ENCODE results near the gene PNPLA7. TPM values are rescaled to one million over a fixed set of nuclear protein-coding genes. Genes with fewer than 3 reads are reported as not detected.

PNPLA7 gene
- total RNA-seq, 1 donor from 2014 or later = 9.0 TPM

DNA sequence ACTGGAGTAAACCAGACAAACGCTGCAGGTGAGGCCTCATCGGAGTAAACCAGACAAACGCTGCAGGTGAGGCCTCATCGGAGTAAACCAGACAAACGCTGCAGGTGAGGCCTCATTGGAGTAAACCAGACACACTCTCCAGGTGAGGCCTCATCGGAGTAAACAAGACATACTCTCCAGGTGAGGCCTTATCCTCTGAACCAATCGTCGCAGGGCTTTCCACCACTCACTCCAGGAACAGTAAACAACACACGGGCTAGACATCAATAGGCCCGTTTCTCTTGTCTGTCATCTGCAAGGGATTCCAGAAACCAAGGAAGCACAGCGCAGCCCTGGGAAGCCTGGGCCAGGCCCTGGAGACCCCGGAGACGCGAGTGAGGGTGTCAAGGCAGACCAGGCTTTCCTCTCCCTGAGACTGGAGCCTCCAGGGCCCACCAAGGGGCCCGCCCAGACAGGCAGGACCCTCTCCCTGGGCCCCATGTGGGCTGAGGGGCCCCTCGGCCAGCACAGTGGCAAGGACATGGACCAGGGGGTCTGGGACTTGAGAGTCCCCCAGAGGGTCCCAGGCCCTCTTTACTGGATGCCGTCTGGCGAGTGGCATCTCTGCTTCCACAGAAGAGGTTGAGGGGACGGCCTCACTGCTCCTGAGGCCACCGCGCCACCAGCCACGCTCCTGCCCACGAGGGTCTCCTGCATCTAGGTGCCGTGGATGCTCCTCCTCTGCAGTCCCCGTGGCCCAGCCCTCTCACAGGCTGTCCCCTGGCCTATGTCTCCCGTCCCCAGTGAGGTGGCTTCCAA lies 64.7 kb downstream of the PNPLA7 start:
- peaks cover 4% of the 10 kb centered on the region for H3K36me3 ChIP-seq
- no peak overlapping the region for H3K4me3 ChIP-seq
- peaks cover 7% of the 10 kb centered on the region for H3K4me1 ChIP-seq
- TF ChIP-seq, protein P1, sequence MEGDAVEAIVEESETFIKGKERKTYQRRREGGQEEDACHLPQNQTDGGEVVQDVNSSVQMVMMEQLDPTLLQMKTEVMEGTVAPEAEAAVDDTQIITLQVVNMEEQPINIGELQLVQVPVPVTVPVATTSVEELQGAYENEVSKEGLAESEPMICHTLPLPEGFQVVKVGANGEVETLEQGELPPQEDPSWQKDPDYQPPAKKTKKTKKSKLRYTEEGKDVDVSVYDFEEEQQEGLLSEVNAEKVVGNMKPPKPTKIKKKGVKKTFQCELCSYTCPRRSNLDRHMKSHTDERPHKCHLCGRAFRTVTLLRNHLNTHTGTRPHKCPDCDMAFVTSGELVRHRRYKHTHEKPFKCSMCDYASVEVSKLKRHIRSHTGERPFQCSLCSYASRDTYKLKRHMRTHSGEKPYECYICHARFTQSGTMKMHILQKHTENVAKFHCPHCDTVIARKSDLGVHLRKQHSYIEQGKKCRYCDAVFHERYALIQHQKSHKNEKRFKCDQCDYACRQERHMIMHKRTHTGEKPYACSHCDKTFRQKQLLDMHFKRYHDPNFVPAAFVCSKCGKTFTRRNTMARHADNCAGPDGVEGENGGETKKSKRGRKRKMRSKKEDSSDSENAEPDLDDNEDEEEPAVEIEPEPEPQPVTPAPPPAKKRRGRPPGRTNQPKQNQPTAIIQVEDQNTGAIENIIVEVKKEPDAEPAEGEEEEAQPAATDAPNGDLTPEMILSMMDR (IDR thresholded peaks at IDR 0.05; ENCODE audit: borderline replicate concordance) = no peak
- no peak overlapping the region for H3K27ac ChIP-seq (replicated peaks)
- no peaks in the 10 kb centered on the region for H3K27me3 ChIP-seq (ENCODE audit: low read depth)
- H3K9me3 ChIP-seq (replicated peaks) = no peaks in the 10 kb centered on the region
- intact Hi-C loops (cut with micrococcal nuclease) = no loop called here
- no peak for DNase-seq

DNA sequence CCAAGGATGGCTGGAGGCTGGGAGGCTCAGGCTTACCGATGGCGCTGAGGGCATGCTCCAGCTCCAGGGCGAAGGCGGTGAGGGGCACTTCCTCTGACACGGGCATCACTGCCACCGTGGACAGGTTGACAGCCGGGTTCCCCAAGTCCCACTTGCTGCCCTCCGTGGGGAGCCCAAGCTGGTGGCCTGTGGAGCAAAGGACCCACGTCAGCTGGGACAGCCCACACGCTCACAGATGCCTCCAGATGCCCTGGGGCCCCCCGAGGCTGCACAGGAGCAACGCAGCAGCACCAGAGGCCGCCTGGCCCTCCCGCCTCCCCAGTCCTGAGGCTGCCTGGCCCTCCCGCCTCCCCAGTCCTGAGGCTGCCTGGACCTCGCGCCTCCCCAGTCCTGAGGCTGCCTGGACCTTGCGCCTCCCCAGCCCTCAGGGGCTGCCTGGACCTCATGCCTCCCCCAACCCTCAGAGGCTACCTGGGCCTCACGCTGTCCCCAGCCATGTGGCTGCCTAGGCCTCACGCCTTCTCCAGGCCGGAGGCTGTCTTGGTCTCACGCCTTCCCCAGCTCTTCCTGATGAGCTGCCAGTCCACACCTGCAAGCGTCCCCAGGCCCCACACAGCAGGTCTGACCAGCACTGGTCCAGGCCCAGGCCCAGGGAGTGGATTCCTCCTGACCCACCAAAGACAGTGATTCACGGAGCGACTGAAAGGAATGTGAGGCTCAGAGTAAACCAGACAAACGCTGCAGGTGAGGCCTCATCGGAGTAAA lies 65.5 kb downstream of the PNPLA7 start:
- no peaks in the 10 kb centered on the region for H3K9me3 ChIP-seq (replicated peaks)
- no peak overlapping the region for H3K27ac ChIP-seq (replicated peaks)
- no peaks in the 10 kb centered on the region for H3K36me3 ChIP-seq
- DNase-seq = no peak
- H3K4me3 ChIP-seq = no peak overlapping the region
- H3K4me1 ChIP-seq = peaks cover 7% of the 10 kb centered on the region
- TF ChIP-seq, protein P1 (IDR thresholded peaks at IDR 0.05; ENCODE audit: borderline replicate concordance) = no peak
- intact Hi-C loops (cut with micrococcal nuclease) = no loop called here
- H3K27me3 ChIP-seq (ENCODE audit: low read depth) = no peaks in the 10 kb centered on the region

- H3K27ac ChIP-seq (replicated peaks) = no peak overlapping the region
- no peaks in the 10 kb centered on the region for H3K9me3 ChIP-seq (replicated peaks)
- no peaks in the 10 kb centered on the region for H3K36me3 ChIP-seq
- intact Hi-C loops (cut with micrococcal nuclease) = no loop called here
- peaks cover 7% of the 10 kb centered on the region for H3K4me1 ChIP-seq
- DNase-seq = no peak
- TF ChIP-seq, protein P1 (IDR thresholded peaks at IDR 0.05; ENCODE audit: borderline replicate concordance) = no peak
- no peaks in the 10 kb centered on the region for H3K27me3 ChIP-seq (ENCODE audit: low read depth)
- no peak overlapping the region for H3K4me3 ChIP-seq
These were observed 68.0 kb downstream of the PNPLA7 start for GRCh38 chr9:137482094-137482781.

DNA sequence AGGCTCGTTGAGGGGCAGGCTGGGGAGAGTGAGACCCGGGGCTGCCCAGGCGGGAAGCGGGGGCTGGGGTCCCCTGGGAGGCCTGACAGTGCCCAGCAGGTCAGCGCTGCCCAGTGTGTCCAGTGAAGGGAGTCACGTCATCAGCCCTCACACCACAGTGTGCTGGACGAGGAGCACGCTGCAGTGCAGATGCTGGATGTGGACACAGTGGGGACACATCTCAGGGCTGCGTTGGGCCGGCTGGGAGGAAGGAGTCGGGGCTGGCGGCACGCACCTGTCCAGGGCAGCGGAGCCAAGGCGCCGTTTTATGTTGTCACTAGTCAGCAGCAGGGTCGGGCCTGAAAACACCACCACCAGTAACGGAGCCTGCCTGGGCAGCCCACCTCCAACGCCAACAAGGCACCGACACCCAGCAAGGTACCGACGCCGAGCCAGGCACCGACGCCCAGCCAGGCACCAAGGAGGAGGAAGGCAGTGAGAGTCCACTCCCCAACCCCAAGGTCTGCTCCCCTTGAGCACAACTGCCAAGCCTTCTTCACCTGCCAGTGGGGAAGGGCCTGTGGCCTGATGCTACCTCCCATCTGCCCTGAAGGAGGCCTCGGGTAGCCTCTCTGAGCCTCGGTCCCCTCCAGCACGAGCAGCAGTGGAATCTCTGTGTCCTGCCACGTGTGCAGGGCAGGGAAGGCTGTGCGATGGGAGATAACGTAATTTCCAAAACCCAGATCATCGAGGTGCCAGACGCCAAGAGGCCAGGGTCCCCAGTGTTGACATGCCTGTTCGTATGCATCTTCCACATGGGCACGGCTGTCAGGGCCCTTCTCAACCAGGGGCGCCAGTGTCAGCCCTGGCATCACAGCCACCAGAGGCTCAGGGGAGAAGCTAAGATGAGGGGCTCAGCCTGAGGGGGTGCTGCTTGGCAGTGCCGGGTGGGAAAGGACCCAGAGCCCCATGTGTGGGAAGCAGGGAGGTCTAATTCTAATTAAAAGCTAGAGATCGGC lies 69.2 kb downstream of the PNPLA7 start:
- Histone ChIP-seq H3K27ac (replicated peaks) (no peak overlapping the region), H3K36me3 (peaks cover 10% of the 10 kb centered on the region), H3K4me3 (no peak overlapping the region), H3K4me1 (peaks cover 7% of the 10 kb centered on the region), H3K27me3 (ENCODE audit: low read depth) (no peaks in the 10 kb centered on the region), H3K9me3 (replicated peaks) (peaks cover 9% of the 10 kb centered on the region)
- no peak for DNase-seq
- intact Hi-C loops (cut with micrococcal nuclease) = no loop called here
- TF ChIP-seq, protein P1 (IDR thresholded peaks at IDR 0.05; ENCODE audit: borderline replicate concordance) = no peak
